Cardiac fibroblast (primary cell): Measurements from ENCODE around the gene LMO1.

Experiments
- DNase-seq, 2 donors: peaks; one replicate each; pipeline versions ENCODE4 v3.0.0 to v3.0.0-alpha.2; 2010; ENCODE audit warnings: low read depth in 2 of 2
- H3K4me3 ChIP-seq, 2 donors: replicated peaks in 1 of 2; 1 replicate in 1 of 2; 2 replicates in 1 of 2; pipeline ENCODE4 v1.5.1; 2011; ENCODE audit warnings: low read depth in 2 of 2, low read length in 2 of 2, mild to moderate bottlenecking in 2 of 2, moderate library complexity in 1 of 2
- TF ChIP-seq, protein P1 (sequence below): IDR thresholded peaks from one replicate; pipeline ENCODE4 v1.5.1; 2011; ENCODE audit warnings: low read depth, mild to moderate bottlenecking, low read length, inconsistent platforms

The LMO1 gene

DNA sequence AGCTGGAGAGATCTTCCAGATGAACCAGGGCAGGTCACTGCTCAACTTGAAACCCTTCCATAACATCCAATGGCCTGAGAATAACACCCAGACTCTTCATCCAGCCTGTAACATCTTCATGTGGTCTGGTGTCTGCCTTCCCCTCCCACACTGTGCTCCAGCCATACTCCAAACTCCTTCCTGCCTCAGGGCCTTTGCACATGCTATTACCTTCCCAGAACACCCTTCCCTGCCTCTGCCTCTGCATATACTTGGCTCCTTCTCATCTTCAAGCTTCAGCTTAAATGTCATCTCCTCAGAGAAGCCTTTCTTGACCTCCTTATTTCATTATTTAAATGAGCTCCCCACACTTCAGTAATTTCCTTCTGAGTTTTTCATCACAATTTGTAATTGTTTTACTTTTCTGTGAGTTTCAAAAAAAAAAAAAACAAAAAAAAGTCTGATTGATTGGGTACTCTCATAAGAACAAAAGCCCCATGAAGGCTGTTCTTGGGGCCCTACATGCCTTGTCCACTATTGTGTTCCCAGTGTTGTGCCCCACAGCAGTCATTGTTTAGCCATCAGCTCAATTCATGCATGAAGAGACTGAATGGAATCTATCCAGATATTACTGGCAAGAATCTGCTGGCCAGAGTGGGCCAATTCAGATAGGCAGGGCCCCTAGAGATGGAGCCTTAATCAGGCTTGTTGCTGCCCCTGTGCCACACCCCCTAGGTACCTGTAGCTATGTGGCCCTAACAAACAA is 22.1 kb downstream of the LMO1 start:
- no peak for DNase-seq
- TF ChIP-seq, protein P1, sequence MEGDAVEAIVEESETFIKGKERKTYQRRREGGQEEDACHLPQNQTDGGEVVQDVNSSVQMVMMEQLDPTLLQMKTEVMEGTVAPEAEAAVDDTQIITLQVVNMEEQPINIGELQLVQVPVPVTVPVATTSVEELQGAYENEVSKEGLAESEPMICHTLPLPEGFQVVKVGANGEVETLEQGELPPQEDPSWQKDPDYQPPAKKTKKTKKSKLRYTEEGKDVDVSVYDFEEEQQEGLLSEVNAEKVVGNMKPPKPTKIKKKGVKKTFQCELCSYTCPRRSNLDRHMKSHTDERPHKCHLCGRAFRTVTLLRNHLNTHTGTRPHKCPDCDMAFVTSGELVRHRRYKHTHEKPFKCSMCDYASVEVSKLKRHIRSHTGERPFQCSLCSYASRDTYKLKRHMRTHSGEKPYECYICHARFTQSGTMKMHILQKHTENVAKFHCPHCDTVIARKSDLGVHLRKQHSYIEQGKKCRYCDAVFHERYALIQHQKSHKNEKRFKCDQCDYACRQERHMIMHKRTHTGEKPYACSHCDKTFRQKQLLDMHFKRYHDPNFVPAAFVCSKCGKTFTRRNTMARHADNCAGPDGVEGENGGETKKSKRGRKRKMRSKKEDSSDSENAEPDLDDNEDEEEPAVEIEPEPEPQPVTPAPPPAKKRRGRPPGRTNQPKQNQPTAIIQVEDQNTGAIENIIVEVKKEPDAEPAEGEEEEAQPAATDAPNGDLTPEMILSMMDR: no peak
- no peak overlapping the region for H3K4me3 ChIP-seq

DNA sequence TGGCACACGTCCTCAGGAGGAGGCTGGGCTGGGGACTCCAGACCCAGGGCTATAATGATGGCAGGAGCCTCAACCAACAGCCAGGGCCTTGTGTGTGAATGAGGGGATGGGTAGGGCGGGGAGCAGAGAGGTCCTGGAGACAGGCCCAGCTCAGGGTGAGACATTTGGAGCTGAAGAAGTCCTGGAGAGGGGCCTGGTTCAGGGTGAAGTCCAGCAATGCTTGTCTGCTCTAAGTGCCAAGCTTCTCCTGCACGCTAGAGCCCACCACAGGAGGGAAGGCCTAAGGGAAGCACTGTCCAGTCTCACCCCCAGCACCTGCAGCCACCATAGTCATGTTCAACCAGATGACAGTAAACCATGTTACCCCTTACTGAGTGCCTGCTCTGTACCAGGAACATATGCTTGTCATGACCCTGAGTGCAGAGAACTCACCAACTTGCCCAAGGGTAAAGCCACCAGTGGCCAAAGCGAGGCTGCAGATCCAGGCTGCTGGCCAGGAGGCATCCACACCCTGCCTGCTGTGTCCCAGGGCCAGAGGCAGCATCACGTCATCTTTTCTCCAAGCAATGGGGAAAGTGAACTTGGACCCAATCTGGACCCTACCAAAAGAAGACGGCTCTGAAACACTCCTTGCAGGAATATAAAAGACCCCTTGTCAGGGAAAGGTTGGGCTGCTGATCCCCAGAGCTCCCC is 24.0 kb downstream of the LMO1 start:
- TF ChIP-seq, protein P1: no peak
- DNase-seq: no peak
- no peak overlapping the region for H3K4me3 ChIP-seq

DNA sequence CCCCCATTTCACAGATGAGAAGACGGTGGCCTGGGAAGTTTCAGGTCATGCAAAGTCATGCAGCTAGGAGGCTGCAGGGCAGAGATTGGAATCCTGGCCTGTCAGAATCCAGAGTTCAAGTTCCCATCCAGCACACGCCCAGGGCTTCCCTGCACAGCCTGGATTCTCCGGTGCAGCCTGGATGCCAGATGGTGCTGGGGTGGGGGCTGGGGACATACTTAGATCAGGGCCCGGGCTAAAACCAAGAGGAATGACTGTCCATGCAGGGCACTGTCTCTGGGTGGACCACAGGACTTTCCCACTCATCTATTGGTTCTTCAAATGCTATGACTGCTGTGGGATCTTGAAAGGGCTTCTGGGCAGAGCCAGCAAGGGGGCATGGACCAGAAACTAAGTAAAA is 24.6 kb downstream of the LMO1 start:
- no peak overlapping the region for H3K4me3 ChIP-seq
- TF ChIP-seq, protein P1: no peak
- DNase-seq: no peak

DNA sequence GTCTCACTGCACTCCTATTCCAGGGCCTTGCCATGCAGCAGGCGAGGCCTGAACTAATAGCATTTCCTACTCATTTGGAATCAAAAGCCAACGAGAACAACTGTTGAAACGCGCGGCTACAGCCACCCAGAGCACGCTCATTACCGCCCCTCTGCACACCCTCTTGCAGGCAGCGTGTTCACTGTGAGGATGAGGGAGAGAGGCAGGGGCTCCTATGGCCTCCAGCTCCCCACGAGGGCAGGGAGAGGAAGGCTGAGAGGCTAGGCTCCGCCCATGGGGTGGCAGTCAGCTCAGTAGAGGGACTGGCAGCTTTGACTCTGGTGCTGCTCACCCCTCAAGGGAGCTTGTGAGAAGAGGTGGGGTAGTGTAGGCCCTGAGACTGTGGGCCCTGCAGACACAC is 26.2 kb downstream of the LMO1 start:
- H3K4me3 ChIP-seq: no peak overlapping the region
- no peak for DNase-seq
- TF ChIP-seq, protein P1: no peak

DNA sequence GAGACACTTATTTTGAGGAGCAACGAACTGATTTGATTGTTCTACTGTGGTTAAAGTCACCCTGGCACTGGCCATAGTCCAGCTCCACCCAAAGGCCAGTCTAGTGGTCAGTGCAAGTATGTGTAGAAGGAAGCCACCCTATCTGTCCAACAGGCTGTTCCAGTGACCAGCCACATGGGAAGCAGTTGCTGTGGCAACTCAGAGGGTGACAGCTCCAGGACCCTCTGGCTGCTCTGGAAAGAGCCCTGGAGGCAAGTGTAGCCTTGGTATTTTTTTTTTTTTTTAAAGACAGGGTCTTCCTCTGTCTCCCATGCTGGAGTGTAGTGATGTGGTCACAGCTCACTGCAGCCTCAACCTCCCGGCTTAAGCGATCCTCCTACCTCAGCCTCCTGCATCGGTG is 27.8 kb downstream of the LMO1 start:
- no peak for DNase-seq
- TF ChIP-seq, protein P1: no peak

DNA sequence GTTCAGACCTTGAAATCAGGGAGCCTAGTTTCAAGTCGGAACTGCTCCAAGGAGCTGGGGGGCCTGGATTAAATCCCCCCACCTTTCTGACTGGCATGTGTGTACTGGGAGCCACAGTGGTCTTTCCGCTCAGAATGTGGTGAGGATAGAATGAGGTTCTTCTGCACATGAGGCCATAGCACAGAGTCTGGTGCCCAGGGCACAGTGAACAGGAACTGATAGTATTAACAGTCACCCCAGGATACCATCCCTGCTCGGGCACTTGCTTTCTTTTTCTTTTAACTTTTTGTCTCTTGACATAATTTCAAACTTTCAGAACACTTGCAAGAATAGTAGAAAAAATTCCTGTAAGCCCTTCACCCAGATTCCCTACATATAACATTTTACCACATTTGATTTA is 28.8 kb downstream of the LMO1 start:
- TF ChIP-seq, protein P1: no peak
- DNase-seq: no peak
- H3K4me3 ChIP-seq: no peak overlapping the region

More for the DNA sequence above, 27.8 kb downstream of the LMO1 start:
- no peak overlapping the region for H3K4me3 ChIP-seq
